Testis (tissue), 3 donors: ENCODE results near the gene FAM83B. TPM values are rescaled to one million over a fixed set of nuclear protein-coding genes. Genes with fewer than 3 reads are reported as not detected.
"Not testable (repeated sequence)": the region's sequence is repeated elsewhere in the genome, so short reads cannot be mapped to it uniquely, and the experiment has no call there.

Source experiments
- DNase-seq: peaks from one replicate; pipeline ENCODE4 v3.0.0-alpha.2; 2019
- H3K27ac ChIP-seq, 2 donors: fragments of 200-600 bp; sonication (generic); one replicate each; pipeline ENCODE4 v1.5.1; 2019
- H3K27me3 ChIP-seq: fragments of 200-600 bp; sonication (generic); one replicate; pipeline ENCODE4 v1.5.1; 2019
- H3K36me3 ChIP-seq: fragments of 200-600 bp; sonication (generic); one replicate; pipeline ENCODE4 v1.5.1; 2017; ENCODE audit warnings: low read depth; ENCODE audit errors: missing control alignments
- H3K4me1 ChIP-seq: fragments of 200-600 bp; sonication (generic); one replicate; pipeline ENCODE4 v1.5.1; 2019
- H3K4me3 ChIP-seq, 2 donors: fragments of 200-600 bp; sonication (generic); one replicate each; pipeline ENCODE4 v1.5.1; 2017 to 2019
- H3K9me3 ChIP-seq: fragments of 200-600 bp; sonication (generic); one replicate; pipeline ENCODE4 v1.5.1; 2017
- CTCF ChIP-seq, 3 experiments: fragments of 450-650 bp in 2 of 3; fragments of 200-600 bp in 1 of 3; sonication (generic) in 1 of 3; IDR thresholded peaks; one replicate each; pipeline ENCODE4 v1.5.1; 2016 to 2019; ENCODE audit warnings: antibody characterized with exemption in 3 of 3, mild to moderate bottlenecking in 2 of 3, moderate library complexity in 1 of 3
- POLR2A ChIP-seq: fragments of 450-650 bp; IDR thresholded peaks from one replicate; pipeline ENCODE4 v1.6.1; 2017; ENCODE audit warnings: antibody characterized with exemption, mild to moderate bottlenecking, moderate library complexity
- WGBS, 2 donors: methylation state at CpG; one replicate each; pipeline ENCODE4 v1.1.5; 2018; 5-methylcytosine and 5-hydroxymethylcytosine counted together
- intact Hi-C: fragments of 100-400 bp; cut with DNase I; formaldehyde crosslinking; loops from one replicate; pipeline ENCODE4 v1.15.1; 2023; ENCODE audit warnings: low total_unique reads
- polyA plus RNA-seq: library from polyadenylated mRNA; stranded (reverse); fragments of 350-450 nt; fragmentation: Illumina TruSeq; extraction: RNeasy Lipid Tissue Mini Kit (QIAGEN cat#74804); gene quantifications from one replicate; pipeline ENCODE4 v1.2.3, GENCODE V29; 2014; ENCODE audit warnings: low read depth, low replicate concordance; ENCODE audit not compliant: insufficient read depth
- total RNA-seq, 2 donors: library from RNA; depleted of rRNA; stranded (reverse); fragments of >200 nt; gene quantifications; one replicate each; pipeline ENCODE4 v1.2.3, GENCODE V29; 2016

Gene FAM83B
- total and polyA plus RNA-seq, 3 donors from 2014 or later = 1.0 to 1.6 (median 1.3) TPM

- Histone ChIP-seq H3K27ac (no peak overlapping the region), H3K36me3 (no peaks in the 10 kb centered on the region), H3K27me3 (no peaks in the 10 kb centered on the region), H3K4me1 (no peaks in the 10 kb centered on the region), H3K9me3 (no peaks in the 10 kb centered on the region), H3K4me3 (no peak overlapping the region)
- intact Hi-C loops = no loop called here
- no peak for DNase-seq
- TF ChIP-seq POLR2A (no peak), CTCF (IDR thresholded peaks at IDR 0.05) (no peak)
Measured at GRCh38 chr6:54957698-54958097, 111.1 kb downstream of the FAM83B start.

GRCh38 chr6:54958446-54958845, 111.9 kb downstream of the FAM83B start:
- WGBS, 2 donors = 58 to 68% methylated on average over 3 of the region's 3 CpGs
- no peaks in the 10 kb centered on the region for H3K36me3 ChIP-seq

GRCh38 chr6:54959820-54960219, 113.2 kb downstream of the FAM83B start:
- Histone ChIP-seq H3K27ac (no peak overlapping the region), H3K4me3 (no peak overlapping the region), H3K27me3 (no peaks in the 10 kb centered on the region), H3K36me3 (no peaks in the 10 kb centered on the region), H3K4me1 (no peaks in the 10 kb centered on the region), H3K9me3 (no peaks in the 10 kb centered on the region)
- TF ChIP-seq CTCF (IDR thresholded peaks at IDR 0.05) = no peak
- no peak for TF ChIP-seq POLR2A
- DNase-seq = no peak
- intact Hi-C loops = no loop called here
- WGBS, 2 donors = 77 to 82% methylated on average over 4 of the region's 4 CpGs

More at GRCh38 chr6:54958446-54958845, 111.9 kb downstream of the FAM83B start:
- Histone ChIP-seq H3K27ac (no peak overlapping the region), H3K4me1 (no peaks in the 10 kb centered on the region), H3K27me3 (no peaks in the 10 kb centered on the region), H3K4me3 (no peak overlapping the region), H3K9me3 (no peaks in the 10 kb centered on the region)
- intact Hi-C loops = no loop called here
- TF ChIP-seq CTCF (IDR thresholded peaks at IDR 0.05) (no peak), POLR2A (no peak)
- DNase-seq = no peak

- H3K4me3 ChIP-seq, H3K4me1 ChIP-seq, H3K27me3 ChIP-seq, H3K36me3 ChIP-seq, H3K9me3 ChIP-seq, DNase-seq, H3K27ac ChIP-seq, intact Hi-C loops: not testable (repeated sequence)
- WGBS, 2 donors = 87 to 88% methylated on average over 23 of the region's 23 CpGs
Measured at GRCh38 chr6:54961372-54961771, 114.8 kb downstream of the FAM83B start.

GRCh38 chr6:54970337-54970736, 123.8 kb downstream of the FAM83B start:
- Histone ChIP-seq H3K9me3 (no peaks in the 10 kb centered on the region), H3K36me3 (no peaks in the 10 kb centered on the region), H3K27me3 (no peaks in the 10 kb centered on the region), H3K4me1 (no peaks in the 10 kb centered on the region), H3K27ac (no peak overlapping the region), H3K4me3 (no peak overlapping the region)
- no peak for TF ChIP-seq POLR2A
- no peak for DNase-seq
- WGBS, 2 donors = 91 to 95% methylated on average over 3 of the region's 3 CpGs
- intact Hi-C loops = no loop called here

GRCh38 chr6:54971825-54972224, 125.3 kb downstream of the FAM83B start:
- Histone ChIP-seq H3K27me3 (no peaks in the 10 kb centered on the region), H3K4me3 (no peak overlapping the region), H3K36me3 (no peaks in the 10 kb centered on the region), H3K27ac (no peak overlapping the region), H3K9me3 (no peaks in the 10 kb centered on the region), H3K4me1 (no peaks in the 10 kb centered on the region)
- intact Hi-C loops = no loop called here
- DNase-seq = no peak
- TF ChIP-seq CTCF (IDR thresholded peaks at IDR 0.05) (no peak), POLR2A (no peak)
- WGBS, 2 donors = 73 to 88% methylated on average over 2 of the region's 2 CpGs

DNA sequence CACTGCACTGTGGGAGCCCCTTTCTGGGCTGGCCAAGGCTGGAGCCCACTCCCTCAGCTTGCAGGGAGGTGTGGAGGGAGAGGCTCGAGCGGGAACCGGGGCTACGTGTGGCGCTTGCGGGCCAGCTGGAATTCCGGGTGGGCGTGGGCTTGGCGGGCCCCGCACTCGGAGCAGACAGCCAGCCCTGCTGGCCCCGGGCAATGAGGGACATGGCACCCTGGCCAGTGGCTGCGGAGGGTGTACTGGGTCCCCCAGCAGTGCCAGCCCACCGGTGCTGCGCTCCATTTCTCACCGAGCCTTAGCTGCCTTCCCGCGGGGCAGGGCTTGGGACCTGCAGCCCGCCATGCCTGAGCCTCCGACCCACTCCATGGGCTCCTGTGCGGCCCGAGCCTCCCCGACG, 132.6 kb downstream of the FAM83B start:
- H3K9me3 ChIP-seq, DNase-seq, H3K27me3 ChIP-seq, H3K27ac ChIP-seq, H3K4me1 ChIP-seq, H3K36me3 ChIP-seq, intact Hi-C loops: not testable (repeated sequence)
- WGBS, 2 donors = 66 to 70% methylated on average over 7 to 15 of the region's 24 CpGs
- peak overlapping the region; percentile 26 to 39 for H3K4me3 ChIP-seq
